Measurements from ENCODE around the gene COL5A3.

Gene COL5A3

GRCh38 chr19:10007371-10008183 lies 2.7 kb downstream of the COL5A3 start:
- ATAC-seq (ENCODE audit: low read depth), result no peak
- no peaks in the 10 kb centered on the region for H3K36me3 ChIP-seq (ENCODE audit: low read depth)
- H3K4me1 ChIP-seq (ENCODE audit: insufficient read depth, poor library complexity, severe bottlenecking), result peaks cover 4% of the 10 kb centered on the region
- no peaks in the 10 kb centered on the region for H3K9me3 ChIP-seq (ENCODE audit: severe bottlenecking)
- no peak for DNase-seq (ENCODE audit: low spot score)
- no peak for TF ChIP-seq CTCF (IDR thresholded peaks at IDR 0.05; ENCODE audit: poor library complexity, severe bottlenecking)
- no peak overlapping the region for H3K4me3 ChIP-seq (ENCODE audit: severe bottlenecking)
- peaks cover under 1% of the 10 kb centered on the region for H3K27me3 ChIP-seq (ENCODE audit: insufficient read depth, poor library complexity, severe bottlenecking)
- H3K27ac ChIP-seq (ENCODE audit: poor library complexity, severe bottlenecking), result no peak overlapping the region

- ATAC-seq (ENCODE audit: low read depth) (no peak), DNase-seq (ENCODE audit: low spot score) (no peak)
- no peak overlapping the region for H3K27ac ChIP-seq (ENCODE audit: poor library complexity, severe bottlenecking)
- H3K9me3 ChIP-seq (ENCODE audit: severe bottlenecking), result no peaks in the 10 kb centered on the region
- H3K4me3 ChIP-seq (ENCODE audit: severe bottlenecking), result no peak overlapping the region
- no peaks in the 10 kb centered on the region for H3K36me3 ChIP-seq (ENCODE audit: low read depth)
- no peak for TF ChIP-seq CTCF (IDR thresholded peaks at IDR 0.05; ENCODE audit: poor library complexity, severe bottlenecking)
- no peaks in the 10 kb centered on the region for H3K27me3 ChIP-seq (ENCODE audit: insufficient read depth, poor library complexity, severe bottlenecking)
- H3K4me1 ChIP-seq (ENCODE audit: insufficient read depth, poor library complexity, severe bottlenecking), result peaks cover 4% of the 10 kb centered on the region
These were observed 3.5 kb downstream of the COL5A3 start for GRCh38 chr19:10006752-10007323.

GRCh38 chr19:10006335-10006708 lies 4.0 kb downstream of the COL5A3 start:
- H3K9me3 ChIP-seq (ENCODE audit: severe bottlenecking), result no peaks in the 10 kb centered on the region
- ATAC-seq (ENCODE audit: low read depth) (no peak), DNase-seq (ENCODE audit: low spot score) (no peak)
- no peak overlapping the region for H3K27ac ChIP-seq (ENCODE audit: poor library complexity, severe bottlenecking)
- no peak overlapping the region for H3K4me3 ChIP-seq (ENCODE audit: severe bottlenecking)
- no peaks in the 10 kb centered on the region for H3K36me3 ChIP-seq (ENCODE audit: low read depth)
- H3K4me1 ChIP-seq (ENCODE audit: insufficient read depth, poor library complexity, severe bottlenecking), result peaks cover 4% of the 10 kb centered on the region
- no peak for TF ChIP-seq CTCF (IDR thresholded peaks at IDR 0.05; ENCODE audit: poor library complexity, severe bottlenecking)
- H3K27me3 ChIP-seq (ENCODE audit: insufficient read depth, poor library complexity, severe bottlenecking), result no peaks in the 10 kb centered on the region

GRCh38 chr19:10005632-10006334 lies 4.5 kb downstream of the COL5A3 start:
- H3K27ac ChIP-seq (ENCODE audit: poor library complexity, severe bottlenecking), result no peak overlapping the region

More at GRCh38 chr19:10005632-10006334, 4.5 kb downstream of the COL5A3 start:
- H3K36me3 ChIP-seq (ENCODE audit: low read depth), result no peaks in the 10 kb centered on the region
- peaks cover 4% of the 10 kb centered on the region for H3K4me1 ChIP-seq (ENCODE audit: insufficient read depth, poor library complexity, severe bottlenecking)
- no peak overlapping the region for H3K4me3 ChIP-seq (ENCODE audit: severe bottlenecking)
- DNase-seq (ENCODE audit: low spot score) (no peak), ATAC-seq (ENCODE audit: low read depth) (no peak)
- H3K9me3 ChIP-seq (ENCODE audit: severe bottlenecking), result no peaks in the 10 kb centered on the region
- H3K27me3 ChIP-seq (ENCODE audit: insufficient read depth, poor library complexity, severe bottlenecking), result no peaks in the 10 kb centered on the region
- no peak for TF ChIP-seq CTCF (IDR thresholded peaks at IDR 0.05; ENCODE audit: poor library complexity, severe bottlenecking)
